HepG2 (cell line): ENCODE results near the gene ZDHHC8. TPM values are rescaled to one million over a fixed set of nuclear protein-coding genes. Genes with fewer than 3 reads are reported as not detected.

Source experiments
- ATAC-seq: fragments of 200-7000 bp; cut with Tn5 transposase; 3 replicates; pipeline ENCODE4 v1.9.1; 2020; ENCODE audit warnings: mild to moderate bottlenecking, moderate library complexity
- BruUV-seq: library from RNA; stranded (reverse); fragments of 400-500 nt; replicated peaks from 2 replicates; lab custom pipeline; 2021; lab: Mats Ljungman, UMichigan
- CTCF ChIA-PET: fragments of 300-600 bp; formaldehyde crosslinking; extraction: SDS; loops from one replicate; lab custom pipeline; 2021; ENCODE audit warnings: low total read pairs, inconsistent platforms, low intra/inter-chr PET ratio; lab: Yijun Ruan, JAX
- POLR2A ChIA-PET: fragments of 350-600 bp; sonication (Branson Sonifier 250); formaldehyde crosslinking; loops from one replicate; lab custom pipeline; 2020; ENCODE audit warnings: antibody characterized with exemption, inconsistent platforms; lab: Yijun Ruan, JAX
- DNase-seq: peaks from one replicate; pipeline ENCODE4 v3.0.0-alpha.2; 2015; ENCODE audit warnings: low spot score
- FAIRE-seq: peaks from 3 replicates; lab custom pipeline; 2011; peaks lifted over from hg19 to GRCh38; lab: Jason Lieb, UNC
- H2AFZ ChIP-seq: one replicate; pipeline ENCODE4 v1.6.1; 2011; ENCODE audit warnings: low read length, inconsistent platforms
- H3K27ac ChIP-seq: fragments of 300-600 bp; 3 replicates; pipeline ENCODE4 v1.8.0; 2011; ENCODE audit warnings: mixed run types, mild to moderate bottlenecking, mixed read lengths, low read length, inconsistent platforms; ENCODE audit not compliant: insufficient read depth; ENCODE audit errors: extremely low read length
- H3K27me3 ChIP-seq, 2 experiments: fragments of 200-600 bp in 1 of 2; 2 replicates in 1 of 2; 3 replicates in 1 of 2; pipeline versions ENCODE4 v1.6.0 to v1.8.0; 2011; ENCODE audit warnings: low read length in 2 of 2, mild to moderate bottlenecking in 2 of 2, moderate library complexity in 2 of 2, inconsistent platforms in 1 of 2; ENCODE audit not compliant: insufficient read depth in 2 of 2, control insufficient read depth in 1 of 2
- H3K36me3 ChIP-seq, 2 experiments: fragments of 200-600 bp in 1 of 2; replicated peaks in 1 of 2; 2 replicates in 1 of 2; 3 replicates in 1 of 2; pipeline versions ENCODE4 v1.5.1 to v1.8.0; 2011; ENCODE audit warnings: low read length in 2 of 2, inconsistent platforms in 1 of 2; ENCODE audit not compliant: insufficient read depth in 2 of 2, control insufficient read depth in 1 of 2
- H3K4me1 ChIP-seq: 2 replicates; pipeline ENCODE4 v1.5.1; 2012; ENCODE audit warnings: low read length, inconsistent platforms; ENCODE audit not compliant: insufficient read depth
- H3K4me2 ChIP-seq: 2 replicates; pipeline ENCODE4 v1.6.0; 2011; ENCODE audit warnings: low read depth, low read length, inconsistent platforms
- H3K4me3 ChIP-seq, 3 experiments: fragments of 200-600 bp in 1 of 3; sonication (generic), shearing (Covaris generic) in 1 of 3; replicated peaks in 1 of 3; 2 replicates each; pipeline ENCODE4 v1.5.1; 2011 to 2016; ENCODE audit warnings: low read length in 3 of 3, inconsistent platforms in 2 of 3, low read depth in 2 of 3, mild to moderate bottlenecking in 2 of 3, control low read depth in 1 of 3, mixed read lengths in 1 of 3; ENCODE audit not compliant: insufficient read depth in 1 of 3
- H3K79me2 ChIP-seq: one replicate; pipeline ENCODE4 v1.6.1; 2011; ENCODE audit warnings: low read length, inconsistent platforms; ENCODE audit not compliant: insufficient read depth
- H3K9ac ChIP-seq: 2 replicates; pipeline ENCODE4 v1.6.0; 2011; ENCODE audit warnings: mild to moderate bottlenecking, low read depth, low read length, inconsistent platforms; ENCODE audit not compliant: insufficient read depth
- H3K9me3 ChIP-seq: 2 replicates; pipeline ENCODE4 v1.5.1; 2012; ENCODE audit warnings: mild to moderate bottlenecking, low read length
- H4K20me1 ChIP-seq: 2 replicates; pipeline ENCODE4 v1.6.0; 2011; ENCODE audit warnings: inconsistent platforms, mild to moderate bottlenecking, low read length, moderate library complexity; ENCODE audit not compliant: insufficient read depth
- FOSL2 ChIP-seq: sonication (generic); formaldehyde crosslinking; IDR thresholded peaks from 2 replicates; pipeline ENCODE4 v1.4.0; 2020; ENCODE audit warnings: missing genetic modification reagents
- HNF4A ChIP-seq: sonication (generic); formaldehyde crosslinking; IDR thresholded peaks from 2 replicates; pipeline ENCODE4 v1.4.0; 2020; ENCODE audit warnings: missing genetic modification reagents
- MXD4 ChIP-seq: IDR thresholded peaks from 2 replicates; pipeline ENCODE4 v1.6.1; 2016; ENCODE audit warnings: mild to moderate bottlenecking, missing biosample characterization, missing genetic modification reagents
- SKI ChIP-seq: fragments of 450-650 bp; IDR thresholded peaks from one replicate; pipeline ENCODE4 v1.6.1; 2018; ENCODE audit warnings: mild to moderate bottlenecking; ENCODE audit not compliant: partially characterized antibody
- SMARCC2 ChIP-seq: fragments of 450-650 bp; IDR thresholded peaks from 2 replicates; pipeline ENCODE4 v1.6.1; 2017; ENCODE audit warnings: antibody characterized with exemption, mild to moderate bottlenecking
- SMARCE1 ChIP-seq: fragments of 450-650 bp; IDR thresholded peaks from 2 replicates; pipeline ENCODE4 v1.6.1; 2017; ENCODE audit warnings: borderline replicate concordance
- ZNF256 ChIP-seq: sonication (generic); formaldehyde crosslinking; conservative IDR thresholded peaks from 2 replicates; pipeline ENCODE4 v1.4.0; 2020; ENCODE audit warnings: missing genetic modification reagents
- ZNF276 ChIP-seq: sonication (generic); formaldehyde crosslinking; IDR thresholded peaks from 2 replicates; pipeline ENCODE4 v1.4.0; 2020; ENCODE audit warnings: mild to moderate bottlenecking, low read depth, missing genetic modification reagents
- ZNF558 ChIP-seq: sonication (generic); formaldehyde crosslinking; IDR thresholded peaks from 2 replicates; pipeline ENCODE4 v1.9.0; 2022; ENCODE audit warnings: mild to moderate bottlenecking, missing genetic modification reagents, borderline replicate concordance
- ZNF841 ChIP-seq: sonication (generic); formaldehyde crosslinking; IDR thresholded peaks from 2 replicates; pipeline ENCODE4 v1.8.1; 2023; ENCODE audit warnings: missing genetic modification reagents, borderline replicate concordance
- ZNF883 ChIP-seq: sonication (generic); formaldehyde crosslinking; IDR thresholded peaks from 2 replicates; pipeline ENCODE4 v1.5.1; 2020; ENCODE audit warnings: mild to moderate bottlenecking, missing genetic modification reagents; ENCODE audit errors: not compliant biosample characterization
- WGBS: methylation state at CpG from one replicate; pipeline ENCODE4 v1.1.6; 2017; ENCODE audit warnings: low lambda C conversion rate; 5-methylcytosine and 5-hydroxymethylcytosine counted together
- in situ Hi-C: cut with HindIII; loops from 2 replicates; pipeline ENCODE4 v1.10.0; 2017; ENCODE audit warnings: low pct_unique_long_range_greater_than_20kb; ENCODE audit not compliant: extremely low pct_ligation_motif_present
- intact Hi-C: fragments of 100-400 bp; cut with micrococcal nuclease; formaldehyde crosslinking; loops from one replicate; pipeline ENCODE4 v1.10.0; 2022; ENCODE audit not compliant: unreplicated experiment
- polyA plus RNA-seq, 8 experiments: library from polyadenylated mRNA; depleted of rRNA in 3 of 8; stranded (reverse) in 7 of 8; unstranded in 1 of 8; fragments of >200 nt; fragmentation: Illumina TruSeq in 4 of 8; extraction: Trizol in 4 of 8; gene quantifications; 2 replicates each; pipeline versions ENCODE4 v1.2.1 to v1.2.3, GENCODE V29; 2011 to 2016; ENCODE audit warnings: low read depth in 4 of 8, missing spikeins in 1 of 8, mixed read lengths in 1 of 8; ENCODE audit not compliant: insufficient read depth in 1 of 8
- total RNA-seq, 5 experiments: library from RNA; depleted of rRNA; stranded (reverse); fragments of >200 nt; fragmentation: Illumina TruSeq; extraction: Trizol; gene quantifications; 2 replicates each; pipeline ENCODE4 v1.2.3, GENCODE V29; 2016; ENCODE audit warnings: low read depth in 1 of 5
- TF ChIP-seq, protein P1 (sequence below): sonication (generic); formaldehyde crosslinking; IDR thresholded peaks from 2 replicates; pipeline ENCODE4 v1.4.0; 2020; ENCODE audit warnings: missing genetic modification reagents
- TF ChIP-seq, protein P2 (sequence below): sonication (generic); formaldehyde crosslinking; IDR thresholded peaks from 2 replicates; pipeline ENCODE4 v1.5.0; 2020; ENCODE audit warnings: missing genetic modification reagents
- TF ChIP-seq, protein P3 (sequence below): IDR thresholded peaks from 2 replicates; pipeline ENCODE4 v1.6.1; 2016
- TF ChIP-seq, protein P4 (sequence below): sonication (generic); formaldehyde crosslinking; IDR thresholded peaks from 2 replicates; pipeline ENCODE4 v1.4.0; 2020; ENCODE audit warnings: missing genetic modification reagents, borderline replicate concordance

Gene ZDHHC8
- total and polyA plus RNA-seq, 2 of the 13 experiments (the other 11 are each of a cell fraction or from before 2014, with no cell fraction given): 7.5 to 21.3 TPM

DNA sequence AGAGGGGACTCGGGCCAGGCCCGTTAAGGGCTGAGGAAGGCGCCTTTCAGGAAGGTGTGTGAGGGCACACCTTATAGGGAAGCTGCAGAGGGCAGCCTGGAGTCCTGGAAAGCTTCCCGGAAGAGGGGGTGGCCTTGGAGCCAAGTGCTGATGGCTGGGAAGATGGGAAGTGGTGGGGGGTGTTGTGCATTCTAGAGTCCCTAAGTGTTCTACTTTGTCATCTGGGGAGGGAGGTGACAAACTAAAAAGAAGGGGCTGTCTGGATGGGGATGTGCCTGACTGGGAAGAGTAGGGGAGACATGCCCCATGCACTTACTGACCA lies 6.8 kb downstream of the ZDHHC8 start (continued):
- TF ChIP-seq, protein P1, sequence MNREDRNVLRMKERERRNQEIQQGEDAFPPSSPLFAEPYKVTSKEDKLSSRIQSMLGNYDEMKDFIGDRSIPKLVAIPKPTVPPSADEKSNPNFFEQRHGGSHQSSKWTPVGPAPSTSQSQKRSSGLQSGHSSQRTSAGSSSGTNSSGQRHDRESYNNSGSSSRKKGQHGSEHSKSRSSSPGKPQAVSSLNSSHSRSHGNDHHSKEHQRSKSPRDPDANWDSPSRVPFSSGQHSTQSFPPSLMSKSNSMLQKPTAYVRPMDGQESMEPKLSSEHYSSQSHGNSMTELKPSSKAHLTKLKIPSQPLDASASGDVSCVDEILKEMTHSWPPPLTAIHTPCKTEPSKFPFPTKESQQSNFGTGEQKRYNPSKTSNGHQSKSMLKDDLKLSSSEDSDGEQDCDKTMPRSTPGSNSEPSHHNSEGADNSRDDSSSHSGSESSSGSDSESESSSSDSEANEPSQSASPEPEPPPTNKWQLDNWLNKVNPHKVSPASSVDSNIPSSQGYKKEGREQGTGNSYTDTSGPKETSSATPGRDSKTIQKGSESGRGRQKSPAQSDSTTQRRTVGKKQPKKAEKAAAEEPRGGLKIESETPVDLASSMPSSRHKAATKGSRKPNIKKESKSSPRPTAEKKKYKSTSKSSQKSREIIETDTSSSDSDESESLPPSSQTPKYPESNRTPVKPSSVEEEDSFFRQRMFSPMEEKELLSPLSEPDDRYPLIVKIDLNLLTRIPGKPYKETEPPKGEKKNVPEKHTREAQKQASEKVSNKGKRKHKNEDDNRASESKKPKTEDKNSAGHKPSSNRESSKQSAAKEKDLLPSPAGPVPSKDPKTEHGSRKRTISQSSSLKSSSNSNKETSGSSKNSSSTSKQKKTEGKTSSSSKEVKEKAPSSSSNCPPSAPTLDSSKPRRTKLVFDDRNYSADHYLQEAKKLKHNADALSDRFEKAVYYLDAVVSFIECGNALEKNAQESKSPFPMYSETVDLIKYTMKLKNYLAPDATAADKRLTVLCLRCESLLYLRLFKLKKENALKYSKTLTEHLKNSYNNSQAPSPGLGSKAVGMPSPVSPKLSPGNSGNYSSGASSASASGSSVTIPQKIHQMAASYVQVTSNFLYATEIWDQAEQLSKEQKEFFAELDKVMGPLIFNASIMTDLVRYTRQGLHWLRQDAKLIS (CRISPR knock-in tag): no peak
- TF ChIP-seq MXD4 (no peak), ZNF256 (CRISPR knock-in tag) (no peak), HNF4A (CRISPR knock-in tag) (no peak), ZNF276 (CRISPR knock-in tag) (no peak), ZNF841 (CRISPR knock-in tag) (no peak), FOSL2 (no peak), SMARCC2 (no peak)

DNA sequence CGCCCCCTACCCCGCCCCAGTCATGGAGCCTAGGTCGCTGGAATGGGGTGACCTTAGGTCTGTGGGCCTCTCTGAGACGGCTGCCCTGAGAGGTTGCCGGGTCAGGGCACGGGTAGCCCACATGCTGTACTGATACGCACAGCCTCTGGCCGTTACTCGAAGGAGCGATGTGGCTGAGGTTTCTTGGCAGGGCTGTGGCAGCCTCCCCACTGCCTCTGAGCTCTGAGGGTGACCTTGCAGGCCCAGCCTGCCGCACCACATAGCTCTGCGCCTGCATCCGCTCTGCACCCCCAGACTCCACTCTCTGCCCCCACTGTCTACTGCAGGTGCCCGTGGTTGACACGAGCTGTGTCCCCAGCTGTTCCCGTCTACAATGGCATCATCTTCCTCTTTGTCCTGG lies 7.3 kb downstream of the ZDHHC8 start:
- Histone ChIP-seq H3K36me3 (peaks cover 1 to 5% of the 10 kb centered on the region in 2 experiments; a peak in 2 of 5 replicates), H3K4me2 (no peak overlapping the region), H3K4me3 (no peak overlapping the region), H4K20me1 (0 out of 2 replicates have a peak, but pooled peaks cover 6% of the 10 kb centered on the region), H3K4me1 (no peaks in the 10 kb centered on the region), H3K27me3 (no peaks in the 10 kb centered on the region), H3K9ac (no peak overlapping the region), H3K9me3 (no peaks in the 10 kb centered on the region), H2AFZ (no peak overlapping the region), H3K27ac (no peak overlapping the region), H3K79me2 (peaks cover 10% of the 10 kb centered on the region)
- ATAC-seq (no peak), FAIRE-seq (no peak), DNase-seq (no peak)
- BruUV-seq: no TSS peak
- ChIA-PET CTCF (no interaction called here), POLR2A (no interaction called here)
- intact Hi-C loops: no loop called here
- TF ChIP-seq, protein P2, sequence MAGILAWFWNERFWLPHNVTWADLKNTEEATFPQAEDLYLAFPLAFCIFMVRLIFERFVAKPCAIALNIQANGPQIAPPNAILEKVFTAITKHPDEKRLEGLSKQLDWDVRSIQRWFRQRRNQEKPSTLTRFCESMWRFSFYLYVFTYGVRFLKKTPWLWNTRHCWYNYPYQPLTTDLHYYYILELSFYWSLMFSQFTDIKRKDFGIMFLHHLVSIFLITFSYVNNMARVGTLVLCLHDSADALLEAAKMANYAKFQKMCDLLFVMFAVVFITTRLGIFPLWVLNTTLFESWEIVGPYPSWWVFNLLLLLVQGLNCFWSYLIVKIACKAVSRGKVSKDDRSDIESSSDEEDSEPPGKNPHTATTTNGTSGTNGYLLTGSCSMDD (CRISPR knock-in tag): no peak
- TF ChIP-seq SMARCE1 (no peak), ZNF883 (CRISPR knock-in tag) (no peak), ZNF558 (CRISPR knock-in tag) (no peak), SKI (no peak)
- TF ChIP-seq, protein P3, sequence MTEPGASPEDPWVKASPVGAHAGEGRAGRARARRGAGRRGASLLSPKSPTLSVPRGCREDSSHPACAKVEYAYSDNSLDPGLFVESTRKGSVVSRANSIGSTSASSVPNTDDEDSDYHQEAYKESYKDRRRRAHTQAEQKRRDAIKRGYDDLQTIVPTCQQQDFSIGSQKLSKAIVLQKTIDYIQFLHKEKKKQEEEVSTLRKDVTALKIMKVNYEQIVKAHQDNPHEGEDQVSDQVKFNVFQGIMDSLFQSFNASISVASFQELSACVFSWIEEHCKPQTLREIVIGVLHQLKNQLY (CRISPR knock-in tag): no peak
- TF ChIP-seq, protein P4, sequence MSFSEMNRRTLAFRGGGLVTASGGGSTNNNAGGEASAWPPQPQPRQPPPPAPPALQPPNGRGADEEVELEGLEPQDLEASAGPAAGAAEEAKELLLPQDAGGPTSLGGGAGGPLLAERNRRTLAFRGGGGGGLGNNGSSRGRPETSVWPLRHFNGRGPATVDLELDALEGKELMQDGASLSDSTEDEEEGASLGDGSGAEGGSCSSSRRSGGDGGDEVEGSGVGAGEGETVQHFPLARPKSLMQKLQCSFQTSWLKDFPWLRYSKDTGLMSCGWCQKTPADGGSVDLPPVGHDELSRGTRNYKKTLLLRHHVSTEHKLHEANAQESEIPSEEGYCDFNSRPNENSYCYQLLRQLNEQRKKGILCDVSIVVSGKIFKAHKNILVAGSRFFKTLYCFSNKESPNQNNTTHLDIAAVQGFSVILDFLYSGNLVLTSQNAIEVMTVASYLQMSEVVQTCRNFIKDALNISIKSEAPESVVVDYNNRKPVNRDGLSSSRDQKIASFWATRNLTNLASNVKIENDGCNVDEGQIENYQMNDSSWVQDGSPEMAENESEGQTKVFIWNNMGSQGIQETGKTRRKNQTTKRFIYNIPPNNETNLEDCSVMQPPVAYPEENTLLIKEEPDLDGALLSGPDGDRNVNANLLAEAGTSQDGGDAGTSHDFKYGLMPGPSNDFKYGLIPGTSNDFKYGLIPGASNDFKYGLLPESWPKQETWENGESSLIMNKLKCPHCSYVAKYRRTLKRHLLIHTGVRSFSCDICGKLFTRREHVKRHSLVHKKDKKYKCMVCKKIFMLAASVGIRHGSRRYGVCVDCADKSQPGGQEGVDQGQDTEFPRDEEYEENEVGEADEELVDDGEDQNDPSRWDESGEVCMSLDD (CRISPR knock-in tag): no peak
- WGBS: 95% methylated on average over 5 of the region's 16 CpGs
- in situ Hi-C loops: no loop called here
